ENCODE results near the gene NPB.
"Not testable (repeated sequence)": the region's sequence is repeated elsewhere in the genome, so short reads cannot be mapped to it uniquely, and the experiment has no call there.

The NPB gene

GRCh38 chr17:81911969-81912368, 9.9 kb downstream of the NPB start:
- no peak for DNase-seq (ENCODE audit: low read depth)

DNA sequence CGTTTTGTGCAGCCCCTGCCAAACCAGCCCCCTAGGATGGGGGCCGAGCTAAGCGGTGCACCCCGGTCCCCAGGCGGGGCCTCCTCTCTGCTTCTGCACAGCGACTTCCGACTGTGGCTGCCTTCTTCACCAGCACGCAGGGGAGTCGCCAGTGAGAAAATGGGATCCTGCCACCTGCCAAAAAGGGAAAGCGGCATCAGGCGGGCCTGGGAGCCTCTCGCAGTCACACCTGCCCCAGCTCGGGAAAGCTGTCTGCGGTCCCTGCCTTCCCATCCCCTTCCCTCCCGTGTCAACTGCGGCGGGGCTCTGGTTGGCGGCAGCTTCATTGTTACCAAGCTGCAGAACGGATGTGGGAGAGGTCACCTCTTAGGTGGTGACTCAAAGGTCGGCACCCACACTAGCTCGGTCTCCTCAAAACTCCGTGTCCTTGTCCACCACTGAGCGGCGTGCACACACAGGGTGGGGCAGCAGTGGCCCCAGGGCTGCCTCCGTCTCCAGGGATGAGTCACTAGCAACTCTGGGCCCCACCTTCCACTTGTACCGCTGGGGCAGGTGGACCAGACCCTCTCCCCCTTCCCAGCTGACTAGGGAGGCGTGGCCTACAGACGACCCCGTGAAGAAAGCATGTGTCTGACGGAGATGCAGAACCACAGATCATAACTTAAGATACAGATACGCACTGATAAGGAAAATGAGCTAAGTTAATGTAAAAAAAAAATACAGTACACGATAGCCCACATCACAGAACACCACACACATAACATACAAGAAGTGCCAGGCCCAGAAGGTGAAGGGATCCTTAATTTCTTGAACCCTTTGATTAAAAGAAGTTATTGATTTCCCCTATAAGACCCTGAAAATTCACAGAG, 10.6 kb downstream of the NPB start:
- DNase-seq (ENCODE audit: low read depth) = no peak

GRCh38 chr17:81913394-81914102, 11.5 kb downstream of the NPB start:
- DNase-seq (ENCODE audit: low read depth) = no peak

DNA sequence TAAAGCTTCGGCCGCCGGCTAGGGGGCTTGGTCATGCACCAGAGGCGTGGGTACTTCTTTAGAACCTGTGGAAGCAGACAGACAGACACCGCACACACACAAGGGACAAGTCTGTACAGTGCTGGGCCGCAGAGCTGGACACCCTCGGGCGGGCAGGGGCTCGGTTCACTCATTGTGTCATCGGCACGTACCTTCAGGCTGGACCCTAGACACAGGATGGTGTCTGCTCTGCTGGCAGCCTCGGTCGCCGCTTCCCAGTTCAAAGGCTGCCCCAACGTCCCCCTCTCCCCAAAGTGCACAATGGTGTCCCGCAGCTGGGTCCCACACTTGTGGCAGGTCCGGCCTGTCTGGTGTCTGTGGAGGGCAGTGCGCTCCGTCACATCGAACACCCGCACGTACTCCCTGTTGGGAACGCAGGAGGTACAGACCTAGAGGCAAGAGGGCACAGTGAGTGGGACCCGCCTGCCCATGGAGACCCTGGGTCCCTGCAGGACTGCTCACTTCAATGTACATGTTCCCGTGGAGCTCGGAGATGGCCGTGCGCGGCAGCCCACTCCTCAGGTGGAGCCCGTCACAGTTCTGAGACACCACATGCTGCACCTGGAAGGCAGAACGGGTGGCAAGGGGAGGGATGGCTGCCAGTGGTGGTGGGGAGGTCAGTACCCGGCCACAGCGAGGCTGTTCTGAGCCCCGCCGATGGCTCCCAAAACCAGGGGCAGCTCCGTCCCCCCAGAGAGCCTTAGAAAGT, 12.2 kb downstream of the NPB start:
- DNase-seq (ENCODE audit: low read depth) = no peak

- DNase-seq (ENCODE audit: low read depth) = no peak
These were observed 13.3 kb downstream of the NPB start for GRCh38 chr17:81915331-81915730.

DNA sequence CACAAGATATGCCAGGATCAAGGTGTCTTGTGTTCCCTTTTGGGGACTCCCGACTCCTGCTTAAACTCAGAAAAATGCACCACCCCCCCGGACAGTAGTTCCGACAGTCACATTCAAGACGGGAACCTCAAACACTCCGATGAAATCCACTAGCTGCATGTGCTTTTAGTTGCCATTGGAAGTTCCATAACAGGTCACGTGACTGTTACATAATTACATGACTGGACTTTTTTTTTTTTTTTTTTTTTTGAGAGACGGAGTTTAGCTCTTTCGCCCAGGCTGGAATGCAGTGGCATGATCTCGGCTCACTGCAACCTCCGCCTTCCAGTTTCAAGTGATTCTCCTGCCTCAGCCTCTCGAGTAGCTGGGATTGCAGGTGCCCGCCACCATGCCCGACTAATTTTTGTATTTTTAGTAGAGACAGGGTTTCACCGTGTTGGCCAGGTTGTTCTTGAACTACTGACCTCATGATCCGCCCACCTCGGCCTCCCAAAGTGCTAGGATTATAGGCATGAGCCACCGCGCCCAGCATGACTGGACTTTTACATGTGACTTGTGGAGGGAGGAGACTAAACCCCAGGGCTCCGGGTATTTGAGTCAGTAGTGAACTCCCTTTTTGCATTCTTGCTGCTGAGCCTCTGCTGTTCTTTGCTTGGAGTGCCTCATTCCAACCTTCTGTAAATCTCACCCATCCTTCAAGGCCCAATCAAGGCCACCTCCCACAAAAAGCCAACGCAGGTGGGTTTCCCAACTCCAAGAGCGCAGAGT, 14.4 kb downstream of the NPB start:
- DNase-seq (ENCODE audit: low read depth) = no peak

GRCh38 chr17:81917565-81918332, 15.7 kb downstream of the NPB start, which contains the start of gene SIRT7:
Gene SIRT7, minus strand, starts transcription at chr17:81918176. Its CDS starts 45 bp downstream, at chr17:81918131.
- DNase-seq (ENCODE audit: low read depth) = peak; percentile 74

- not testable (repeated sequence) for DNase-seq (ENCODE audit: low read depth)
These were observed 16.3 kb downstream of the NPB start for GRCh38 chr17:81918333-81918669.

- no peak for DNase-seq (ENCODE audit: low read depth)
These were observed 17.0 kb downstream of the NPB start for GRCh38 chr17:81918832-81919545.

DNA sequence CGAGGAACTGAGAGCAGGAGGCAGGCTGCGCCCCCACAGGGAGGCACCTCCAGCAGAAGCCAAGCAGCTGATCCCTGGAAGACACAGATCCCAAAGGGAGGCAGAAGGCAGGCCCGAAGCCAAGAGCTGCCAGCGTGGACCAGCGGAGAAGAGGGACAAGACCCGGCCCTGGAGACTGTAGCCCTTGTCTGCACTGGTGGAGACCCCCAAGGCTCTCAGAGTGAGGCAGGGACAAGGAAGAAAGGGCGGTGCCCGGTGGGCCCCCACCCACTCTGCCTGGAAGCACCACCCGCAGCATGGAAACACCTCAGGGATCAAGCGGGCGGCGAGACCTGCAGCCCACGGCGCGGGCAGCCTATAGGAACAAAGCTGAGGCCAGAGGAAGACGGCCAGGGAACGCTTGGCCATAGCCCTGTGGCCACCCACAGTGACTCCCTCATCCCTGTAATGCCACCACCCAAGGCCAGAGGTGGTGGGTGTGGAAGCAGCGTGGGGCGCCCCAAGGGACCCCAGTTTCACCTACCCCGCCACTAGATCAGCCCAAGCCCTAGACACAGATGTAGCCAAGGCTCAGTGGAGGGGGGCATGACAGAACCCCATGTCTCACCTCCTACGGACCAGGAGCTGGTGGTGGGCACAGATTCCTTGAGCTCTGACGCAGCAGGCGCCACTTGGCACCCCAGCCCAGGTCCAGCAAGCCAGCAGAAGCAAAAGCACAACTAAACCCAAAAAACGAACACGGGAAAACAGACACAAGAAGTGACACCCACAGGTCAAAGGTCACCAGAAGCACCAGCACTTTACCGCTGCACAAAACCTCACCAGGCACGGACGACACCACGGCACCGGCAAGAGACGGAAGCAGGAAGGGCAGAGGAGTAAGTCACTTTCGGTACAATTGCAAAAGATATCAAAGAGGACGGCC, 18.8 kb downstream of the NPB start:
- no peak for DNase-seq (ENCODE audit: low read depth)

- DNase-seq (ENCODE audit: low read depth) = no peak
These were observed 19.5 kb downstream of the NPB start for GRCh38 chr17:81921537-81921862.

DNA sequence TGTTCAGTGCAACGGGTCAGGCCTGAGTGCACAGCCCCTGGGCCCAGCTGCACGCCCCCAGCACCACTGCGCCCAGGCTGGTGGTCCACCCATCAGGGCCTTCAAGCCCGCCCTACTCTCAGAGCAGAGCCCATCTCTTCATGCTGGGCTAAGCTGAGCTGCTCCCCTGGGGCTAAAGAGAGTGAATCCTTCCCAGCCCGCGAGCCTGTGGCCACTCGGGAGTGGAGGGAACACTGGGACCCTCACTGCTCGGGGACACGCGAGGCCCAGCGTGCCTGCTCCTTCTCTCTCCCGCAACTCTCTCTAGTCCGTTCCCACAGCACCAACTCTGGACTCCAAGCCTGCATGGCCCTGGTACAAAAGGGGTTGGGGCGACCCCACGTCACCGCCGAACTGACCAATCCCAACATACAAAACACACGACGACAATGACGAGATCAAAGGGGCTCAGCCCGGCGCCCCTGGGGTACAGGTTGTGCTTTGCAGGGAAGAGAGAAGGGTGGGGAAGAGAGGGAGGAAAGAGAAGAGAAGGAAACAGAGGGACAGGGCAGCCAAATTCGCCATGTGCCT, 20.0 kb downstream of the NPB start:
- DNase-seq (ENCODE audit: low read depth) = no peak

DNA sequence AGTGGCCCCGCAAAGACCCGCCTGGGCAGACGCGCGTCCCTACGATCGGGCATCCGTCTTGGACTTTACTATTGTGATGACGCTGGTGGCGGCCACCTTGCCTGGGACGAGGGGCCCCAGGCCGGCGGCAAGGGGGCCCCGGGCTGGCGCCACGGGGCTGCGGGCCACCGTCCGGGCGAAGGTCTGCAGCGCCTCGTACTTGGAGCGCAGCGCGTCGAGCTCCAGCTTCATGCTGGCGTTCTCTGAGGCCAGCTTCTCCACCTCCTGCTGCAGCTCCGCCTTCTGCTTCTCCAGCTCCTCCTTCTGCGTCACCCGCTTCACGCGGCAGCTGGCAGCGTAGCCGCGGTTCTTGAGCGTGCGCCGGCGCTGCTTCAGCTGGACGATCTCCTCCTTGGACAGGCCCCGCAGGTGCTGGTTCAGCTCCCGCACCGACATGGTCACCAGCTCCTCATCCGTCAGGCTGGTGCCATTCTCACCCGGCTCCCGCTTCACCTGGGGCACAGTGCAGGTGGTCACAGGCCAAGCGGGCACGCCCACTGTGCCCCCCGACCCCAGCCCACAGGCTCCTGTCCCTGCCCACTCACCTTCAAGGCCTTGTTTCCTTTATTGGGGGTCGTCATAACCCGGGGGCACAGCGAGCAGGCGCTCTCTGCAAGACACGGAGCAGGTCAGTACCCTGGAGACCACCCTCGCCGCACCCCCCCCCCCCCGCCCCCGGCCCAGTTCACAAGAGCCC, 20.7 kb downstream of the NPB start:
- no peak for DNase-seq (ENCODE audit: low read depth)

DNA sequence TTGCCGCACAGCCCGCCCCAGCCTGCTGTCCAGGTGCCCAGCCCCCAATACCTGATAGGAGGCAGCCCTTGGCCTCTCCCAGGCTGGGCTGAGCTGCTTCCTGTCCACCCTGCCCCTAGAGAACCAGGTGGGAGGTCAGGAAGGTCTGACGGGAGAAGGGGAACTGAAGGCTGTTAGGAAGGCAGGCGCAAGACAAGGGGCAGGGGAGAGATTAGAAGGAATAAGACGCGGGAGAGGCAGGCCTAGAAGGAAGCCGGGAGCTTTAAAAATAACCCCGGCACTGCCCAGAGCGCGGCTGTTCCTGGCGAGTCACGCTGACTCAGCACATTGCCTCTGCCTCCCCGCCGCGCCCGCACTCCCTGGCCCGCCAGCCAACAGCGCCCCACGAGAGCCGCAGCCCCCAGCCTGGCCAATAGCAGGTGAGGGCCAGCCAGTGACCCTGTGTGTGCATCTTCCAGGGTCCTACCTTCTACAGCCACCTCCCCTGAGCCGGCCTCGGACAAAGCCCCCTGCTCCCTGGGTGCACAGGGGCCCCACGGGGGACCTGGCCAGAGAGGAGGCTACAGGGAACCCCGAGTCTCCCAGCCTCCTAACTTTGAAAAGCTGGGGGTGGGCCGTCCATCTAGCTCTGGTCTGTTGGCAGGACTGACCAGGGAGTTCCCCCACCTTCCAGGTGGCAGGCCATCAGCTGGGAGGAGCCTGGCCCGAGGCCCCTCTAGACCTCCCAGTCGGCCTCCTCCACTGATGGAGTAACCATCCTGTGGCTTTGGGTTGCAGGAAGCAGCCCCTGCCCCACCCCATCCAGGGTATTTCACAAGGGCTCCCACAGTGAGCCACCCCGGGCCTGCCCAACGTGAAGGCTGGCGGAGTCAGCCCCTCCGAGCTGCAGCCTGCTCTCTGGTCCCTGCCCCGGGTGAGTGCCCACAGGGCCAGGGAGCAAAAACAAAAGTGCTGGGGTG, 21.5 kb downstream of the NPB start:
- no peak for DNase-seq (ENCODE audit: low read depth)

DNA sequence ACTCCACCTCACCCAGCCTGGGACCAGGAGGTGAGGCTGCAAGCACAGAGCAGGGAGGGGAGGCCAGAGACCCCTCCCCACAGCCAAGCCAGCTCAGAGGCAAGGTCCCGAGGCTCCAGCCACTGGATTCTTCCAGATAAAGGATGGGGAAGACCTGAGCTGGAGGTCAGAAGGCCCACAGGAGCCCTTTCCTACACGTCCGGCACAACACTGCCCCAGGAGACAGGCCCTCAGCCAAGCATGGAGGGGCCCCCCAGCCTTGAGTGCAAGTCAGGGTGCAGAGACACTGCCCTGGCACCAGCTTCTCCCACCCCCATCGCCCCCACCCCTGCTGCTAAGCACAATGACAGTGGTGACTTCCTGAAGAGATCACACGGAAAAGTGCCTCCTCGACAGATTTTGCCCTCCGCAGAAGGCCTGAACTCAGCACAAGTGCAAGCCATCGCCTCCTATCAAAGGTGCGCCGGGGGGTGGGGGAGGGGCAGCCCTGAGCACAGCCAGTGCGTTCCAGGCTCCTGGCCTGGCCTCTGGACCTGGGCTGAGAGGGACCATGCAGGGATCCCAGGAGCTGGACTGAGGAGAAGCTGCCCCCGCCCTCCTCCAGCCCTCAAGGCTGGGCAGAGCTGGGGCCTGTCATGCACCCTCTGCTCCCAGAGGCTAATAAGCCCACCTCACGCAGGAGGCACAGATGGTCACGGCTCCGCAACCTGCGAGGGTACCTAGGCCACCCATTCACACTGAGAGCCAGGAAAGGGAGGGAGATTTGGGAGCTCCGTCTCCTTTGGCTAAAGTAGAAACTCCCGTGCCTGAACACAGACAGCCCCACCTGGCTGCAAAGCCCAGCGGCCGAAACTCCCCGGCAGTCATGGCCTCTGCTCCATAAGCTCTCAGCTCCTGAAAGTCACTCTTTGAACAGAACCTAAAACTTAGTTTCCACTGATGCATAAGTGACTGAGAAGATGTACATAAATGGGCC, 22.8 kb downstream of the NPB start:
- DNase-seq (ENCODE audit: low read depth) = no peak

GRCh38 chr17:81925860-81926450, 23.9 kb downstream of the NPB start:
- DNase-seq (ENCODE audit: low read depth) = no peak

Data from stimulated activated CD8-positive, alpha-beta memory T cell treated with anti-CD3 and anti-CD28 coated beads, Interleukin-12 subunit alpha, Interleukin-12 subunit beta, amount 100 ng/mL, for 4 hours (primary cell).